Activated B cell treated with CpG ODN at 0.5 μM for 24 hours (primary cell): Measurements from ENCODE around the gene UFC1. TPM values are rescaled to one million over a fixed set of nuclear protein-coding genes. Genes with fewer than 3 reads are reported as not detected.

Source experiments
- ATAC-seq: fragments of 200-7000 bp; cut with Tn5 transposase; one replicate; pipeline ENCODE4 v1.10.0; 2021; ENCODE audit warnings: low read depth, mild to moderate bottlenecking, moderate library complexity
- CTCF ChIA-PET: fragments of 350-600 bp; sonication (Branson Sonifier 250); formaldehyde crosslinking; loops from one replicate; lab custom pipeline; 2021; ENCODE audit warnings: antibody characterized with exemption; lab: Charles Lee
- POLR2A ChIA-PET: fragments of 350-600 bp; sonication (Branson Sonifier 250); formaldehyde crosslinking; loops from one replicate; lab custom pipeline; 2021; ENCODE audit warnings: antibody characterized with exemption; lab: Charles Lee
- DNase-seq: peaks from one replicate; pipeline ENCODE4 v3.0.0; 2022
- H3K27ac Mint-ChIP-seq: one replicate; pipeline ENCODE4 v1.8.0; 2020; ENCODE audit warnings: mixed read lengths
- H3K27me3 Mint-ChIP-seq: one replicate; pipeline ENCODE4 v1.8.0; 2021; ENCODE audit warnings: mixed read lengths
- H3K36me3 Mint-ChIP-seq: one replicate; pipeline ENCODE4 v1.8.0; 2021; ENCODE audit warnings: low read depth, mixed read lengths
- H3K4me1 Mint-ChIP-seq: one replicate; pipeline ENCODE4 v1.8.0; 2021; ENCODE audit warnings: mixed read lengths
- H3K4me3 Mint-ChIP-seq: one replicate; pipeline ENCODE4 v1.8.0; 2020; ENCODE audit warnings: mild to moderate bottlenecking, mixed read lengths
- H3K9me3 Mint-ChIP-seq: one replicate; pipeline ENCODE4 v1.8.0; 2020; ENCODE audit warnings: mixed read lengths
- CTCF ChIP-seq: fragments of 200-600 bp; IDR thresholded peaks from one replicate; pipeline ENCODE4 v1.8.0; 2022; ENCODE audit warnings: antibody characterized with exemption, mild to moderate bottlenecking
- intact Hi-C: fragments of 100-400 bp; cut with micrococcal nuclease; formaldehyde crosslinking; loops from one replicate; pipeline ENCODE4 v1.15.1; 2024
- total RNA-seq: library from RNA; stranded (reverse); gene quantifications from 2 replicates; pipeline ENCODE4 v1.2.3, GENCODE V29; 2022

Gene UFC1
- total RNA-seq, 1 donor from 2014 or later, result 107 TPM

- POLR2A ChIA-PET, result interaction anchor here (0.6 to 4.3 kb wide), 14 partner anchors 11 to 397 kb away, joined by 3 to 49 read pairs (median 9); partner anchors contain the start of genes ARHGAP30, B4GALT3, NDUFS2 and NIT1
Observed at GRCh38 chr1:161164901-161165610, 11.3 kb downstream of the UFC1 start.

GRCh38 chr1:161165742-161166668, 12.2 kb downstream of the UFC1 start, which contains the start of gene PPOX:
TSS of gene PPOX (plus strand) at chr1:161166426. CDS start at chr1:161166848, 422 bp downstream.
- H3K27me3 Mint-ChIP-seq, result no peaks in the 10 kb centered on the region
- DNase-seq (peak; percentile 82), ATAC-seq (peak; percentile 94)
- intact Hi-C loops, result loop anchor here (1.0 kb wide), 6 partner anchors 11 to 216 kb away; partner anchors contain the start of genes B4GALT3, DEDD, NDUFS2 and UFC1
- H3K36me3 Mint-ChIP-seq, result peaks cover 65% of the 10 kb centered on the region
- H3K4me1 Mint-ChIP-seq, result peaks cover 48% of the 10 kb centered on the region
- TF ChIP-seq CTCF, result no peak
- peak within 1 kb of the TSS; percentile 98 for H3K27ac Mint-ChIP-seq
- H3K9me3 Mint-ChIP-seq, result no peaks in the 10 kb centered on the region
- H3K4me3 Mint-ChIP-seq, result peak within 1 kb of the TSS; percentile 88
- POLR2A ChIA-PET, result interaction anchor here (0.6 to 4.3 kb wide), 23 partner anchors 8 to 451 kb away, joined by 3 to 49 read pairs (median 6); partner anchors contain the start of genes ARHGAP30, B4GALT3, DEDD and NDUFS2
- CTCF ChIA-PET, result interaction anchor here (0.6 to 3.8 kb wide), 21 partner anchors 9 to 219 kb away, joined by 3 to 40 read pairs (median 5); partner anchors contain the start of genes ARHGAP30, B4GALT3, NDUFS2 and TOMM40L

More at GRCh38 chr1:161164901-161165610, 11.3 kb downstream of the UFC1 start:
- Mint-ChIP-seq H3K27ac (peak overlapping the region; percentile 98), H3K9me3 (no peaks in the 10 kb centered on the region), H3K36me3 (peaks cover 59% of the 10 kb centered on the region), H3K4me3 (no peak overlapping the region), H3K27me3 (no peaks in the 10 kb centered on the region), H3K4me1 (peaks cover 57% of the 10 kb centered on the region)
- ATAC-seq (no peak), DNase-seq (no peak)
- intact Hi-C loops, result loop anchor here (1.0 kb wide), 1 partner anchor 217 kb away; no protein-coding TSS in a partner anchor
- CTCF ChIA-PET, result interaction anchor here (0.6 to 3.8 kb wide), 16 partner anchors 8 to 217 kb away, joined by 3 to 40 read pairs (median 7); partner anchors contain the start of genes ARHGAP30, B4GALT3, NDUFS2 and TOMM40L
- no peak for TF ChIP-seq CTCF

DNA sequence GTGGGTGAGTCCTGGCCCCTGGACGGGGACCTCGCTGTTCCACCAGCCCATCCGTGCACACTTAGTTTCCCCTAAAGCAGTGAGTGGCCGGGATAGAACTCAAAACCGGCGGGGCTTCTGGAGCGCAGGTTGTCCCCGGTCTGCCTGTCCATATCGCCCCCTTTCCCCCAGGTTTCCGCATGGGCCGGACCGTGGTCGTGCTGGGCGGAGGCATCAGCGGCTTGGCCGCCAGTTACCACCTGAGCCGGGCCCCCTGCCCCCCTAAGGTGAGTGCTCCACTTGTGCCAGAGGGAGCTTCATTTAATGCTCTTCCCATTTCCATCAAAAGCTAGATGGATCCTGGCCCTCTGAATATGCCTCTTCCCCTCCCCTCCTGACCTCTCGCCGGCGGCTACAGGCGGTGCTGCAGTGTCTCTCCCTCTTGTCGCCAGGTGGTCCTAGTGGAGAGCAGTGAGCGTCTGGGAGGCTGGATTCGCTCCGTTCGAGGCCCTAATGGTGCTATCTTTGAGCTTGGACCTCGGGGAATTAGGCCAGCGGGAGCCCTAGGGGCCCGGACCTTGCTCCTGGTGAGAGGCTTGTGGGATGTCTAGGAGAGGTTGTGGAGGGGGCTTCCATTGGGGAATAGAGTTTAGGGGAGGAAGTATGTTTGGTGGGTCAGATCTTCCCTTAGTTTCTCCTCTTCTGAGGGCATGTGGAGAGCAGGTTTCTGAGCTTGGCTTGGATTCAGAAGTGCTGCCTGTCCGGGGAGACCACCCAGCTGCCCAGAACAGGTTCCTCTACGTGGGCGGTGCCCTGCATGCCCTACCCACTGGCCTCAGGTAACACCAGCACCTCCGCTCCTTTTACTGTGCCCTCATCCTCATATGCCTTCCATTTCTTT, 13.1 kb downstream of the UFC1 start:
- H3K27me3 Mint-ChIP-seq, result no peaks in the 10 kb centered on the region
- H3K9me3 Mint-ChIP-seq, result no peaks in the 10 kb centered on the region
- DNase-seq (no peak), ATAC-seq (no peak)
- peak overlapping the region; percentile 98 for H3K27ac Mint-ChIP-seq
- H3K4me3 Mint-ChIP-seq, result peak overlapping the region; percentile 88
- TF ChIP-seq CTCF, result no peak
- intact Hi-C loops, result loop anchor here (1.0 kb wide), 5 partner anchors 10 to 35 kb away; partner anchors contain the start of genes B4GALT3, DEDD, NDUFS2 and UFC1
- ChIA-PET POLR2A (interaction anchor here (0.6 to 4.3 kb wide), 19 partner anchors 9 to 1089 kb away, joined by 3 to 49 read pairs (median 7); partner anchors contain the start of genes ARHGAP30, B4GALT3, DEDD and NDUFS2), CTCF (interaction anchor here (0.6 to 3.8 kb wide), 15 partner anchors 10 to 1247 kb away, joined by 3 to 40 read pairs (median 5); partner anchors contain the start of genes B4GALT3, NDUFS2, TOMM40L and UFC1)
- H3K36me3 Mint-ChIP-seq, result peaks cover 66% of the 10 kb centered on the region
- peaks cover 39% of the 10 kb centered on the region for H3K4me1 Mint-ChIP-seq

DNA sequence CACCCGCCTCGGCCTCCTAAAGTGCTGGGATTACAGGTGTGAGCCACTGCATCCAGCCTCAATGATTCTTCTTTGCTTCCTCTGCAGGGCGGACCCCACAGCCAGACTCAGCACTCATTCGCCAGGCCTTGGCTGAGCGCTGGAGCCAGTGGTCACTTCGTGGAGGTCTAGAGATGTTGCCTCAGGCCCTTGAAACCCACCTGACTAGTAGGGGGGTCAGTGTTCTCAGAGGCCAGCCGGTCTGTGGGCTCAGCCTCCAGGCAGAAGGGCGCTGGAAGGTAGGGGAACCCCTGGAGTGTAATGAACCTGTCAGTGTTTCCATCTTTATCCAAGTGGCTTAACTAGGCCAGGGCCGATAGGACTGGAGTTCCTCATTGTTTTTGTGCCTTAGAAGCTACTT, 15.1 kb downstream of the UFC1 start:
- TF ChIP-seq CTCF, result no peak
- no peak overlapping the region for H3K27ac Mint-ChIP-seq
- H3K4me3 Mint-ChIP-seq, result no peak overlapping the region
- ATAC-seq, result no peak
- H3K9me3 Mint-ChIP-seq, result no peaks in the 10 kb centered on the region
- CTCF ChIA-PET, result no interaction called here
- H3K4me1 Mint-ChIP-seq, result peaks cover 36% of the 10 kb centered on the region
- intact Hi-C loops, result no loop called here
- peaks cover 68% of the 10 kb centered on the region for H3K36me3 Mint-ChIP-seq
- DNase-seq, result no peak
- POLR2A ChIA-PET, result interaction anchor here (1.8 kb wide), 1 partner anchor 13 kb away, joined by 6 read pairs; no protein-coding TSS in a partner anchor
- no peaks in the 10 kb centered on the region for H3K27me3 Mint-ChIP-seq
